ENCODE results near the gene TRIM65.

DNA sequence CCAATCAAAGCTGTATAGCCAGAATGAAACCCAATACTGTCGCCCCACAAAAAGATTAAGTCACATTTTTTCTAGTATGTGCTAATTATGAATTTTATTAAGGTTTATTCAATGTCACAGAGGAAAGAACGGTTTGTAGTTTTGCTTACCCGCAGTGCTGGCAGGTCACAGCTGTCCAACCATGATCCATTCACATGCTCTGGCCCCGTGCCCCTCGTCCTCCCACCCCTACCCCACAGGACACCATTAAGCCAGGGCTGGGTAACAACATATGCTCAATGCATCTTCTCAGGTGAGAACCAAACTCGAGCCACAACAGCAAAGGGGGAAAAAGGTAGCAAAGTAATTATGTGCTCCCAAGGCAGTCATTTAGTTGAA lies 44.7 kb upstream of the TRIM65 start:
- TF ChIP-seq, protein P1, sequence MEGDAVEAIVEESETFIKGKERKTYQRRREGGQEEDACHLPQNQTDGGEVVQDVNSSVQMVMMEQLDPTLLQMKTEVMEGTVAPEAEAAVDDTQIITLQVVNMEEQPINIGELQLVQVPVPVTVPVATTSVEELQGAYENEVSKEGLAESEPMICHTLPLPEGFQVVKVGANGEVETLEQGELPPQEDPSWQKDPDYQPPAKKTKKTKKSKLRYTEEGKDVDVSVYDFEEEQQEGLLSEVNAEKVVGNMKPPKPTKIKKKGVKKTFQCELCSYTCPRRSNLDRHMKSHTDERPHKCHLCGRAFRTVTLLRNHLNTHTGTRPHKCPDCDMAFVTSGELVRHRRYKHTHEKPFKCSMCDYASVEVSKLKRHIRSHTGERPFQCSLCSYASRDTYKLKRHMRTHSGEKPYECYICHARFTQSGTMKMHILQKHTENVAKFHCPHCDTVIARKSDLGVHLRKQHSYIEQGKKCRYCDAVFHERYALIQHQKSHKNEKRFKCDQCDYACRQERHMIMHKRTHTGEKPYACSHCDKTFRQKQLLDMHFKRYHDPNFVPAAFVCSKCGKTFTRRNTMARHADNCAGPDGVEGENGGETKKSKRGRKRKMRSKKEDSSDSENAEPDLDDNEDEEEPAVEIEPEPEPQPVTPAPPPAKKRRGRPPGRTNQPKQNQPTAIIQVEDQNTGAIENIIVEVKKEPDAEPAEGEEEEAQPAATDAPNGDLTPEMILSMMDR (conservative IDR thresholded peaks at IDR 0.05; ENCODE audit: low read length), result no peak; the same call in 1 of the 2 replicates
- TF ChIP-seq EZH2phosphoT487 (IDR thresholded peaks at IDR 0.05; ENCODE audit: borderline replicate concordance, low read depth, low read length), result no peak
